Astrocyte (in vitro differentiated cells and primary cell): ENCODE results near the gene FUZ. TPM values are rescaled to one million over a fixed set of nuclear protein-coding genes. Genes with fewer than 3 reads are reported as not detected.

Source experiments
- DNase-seq: peaks from one replicate; pipeline ENCODE4 v3.0.0-alpha.2; 2010; ENCODE audit warnings: low read depth
- FAIRE-seq: peaks from 2 replicates; lab custom pipeline; 2011; peaks lifted over from hg19 to GRCh38; lab: Jason Lieb, UNC
- H2AFZ ChIP-seq: 2 replicates; pipeline ENCODE4 v1.6.0; 2012; ENCODE audit warnings: low read depth, low read length, inconsistent platforms
- H3K27ac ChIP-seq: 2 replicates; pipeline ENCODE4 v1.5.1; 2011; ENCODE audit warnings: low read depth, low read length, inconsistent platforms
- H3K27me3 ChIP-seq: 2 replicates; pipeline ENCODE4 v1.6.0; 2011; ENCODE audit warnings: low read length, inconsistent platforms; ENCODE audit not compliant: insufficient read depth
- H3K36me3 ChIP-seq: 2 replicates; pipeline ENCODE4 v1.5.1; 2011; ENCODE audit warnings: low read length, inconsistent platforms; ENCODE audit not compliant: insufficient read depth
- H3K4me1 ChIP-seq: 2 replicates; pipeline ENCODE4 v1.5.1; 2011; ENCODE audit warnings: low read length, inconsistent platforms; ENCODE audit not compliant: insufficient read depth
- H3K4me2 ChIP-seq: 2 replicates; pipeline ENCODE4 v1.6.0; 2012; ENCODE audit warnings: low read length, inconsistent platforms
- H3K4me3 ChIP-seq: 2 replicates; pipeline ENCODE4 v1.5.1; 2011; ENCODE audit warnings: low read depth, mild to moderate bottlenecking, low read length, inconsistent platforms; ENCODE audit not compliant: insufficient read depth
- H3K79me2 ChIP-seq: 2 replicates; pipeline ENCODE4 v1.6.0; 2012; ENCODE audit warnings: mild to moderate bottlenecking, low read length, inconsistent platforms; ENCODE audit not compliant: insufficient read depth
- H3K9ac ChIP-seq: 2 replicates; pipeline ENCODE4 v1.6.0; 2012; ENCODE audit warnings: mild to moderate bottlenecking, low read length, inconsistent platforms
- H3K9me3 ChIP-seq: 2 replicates; pipeline ENCODE4 v1.5.1; 2012; ENCODE audit warnings: low read depth, mild to moderate bottlenecking, low read length, inconsistent platforms; ENCODE audit not compliant: insufficient read depth
- H4K20me1 ChIP-seq: 2 replicates; pipeline ENCODE4 v1.6.0; 2012; ENCODE audit warnings: low read length, inconsistent platforms; ENCODE audit not compliant: insufficient read depth
- H3K27ac Mint-ChIP-seq: one replicate; pipeline ENCODE4 v1.8.0; 2021; ENCODE audit warnings: mild to moderate bottlenecking, mixed read lengths; ENCODE audit not compliant: unreplicated experiment
- H3K27me3 Mint-ChIP-seq: one replicate; pipeline ENCODE4 v1.8.0; 2021; ENCODE audit warnings: low read depth, mixed read lengths; ENCODE audit not compliant: unreplicated experiment
- H3K36me3 Mint-ChIP-seq: one replicate; pipeline ENCODE4 v1.8.0; 2021; ENCODE audit warnings: low read depth, mixed read lengths; ENCODE audit not compliant: unreplicated experiment
- H3K4me1 Mint-ChIP-seq: one replicate; pipeline ENCODE4 v1.8.0; 2021; ENCODE audit warnings: low read depth, mixed read lengths; ENCODE audit not compliant: unreplicated experiment
- H3K4me3 Mint-ChIP-seq: one replicate; pipeline ENCODE4 v1.8.0; 2021; ENCODE audit warnings: mild to moderate bottlenecking, moderate library complexity, mixed read lengths; ENCODE audit not compliant: unreplicated experiment
- H3K9me3 Mint-ChIP-seq: one replicate; pipeline ENCODE4 v1.8.0; 2021; ENCODE audit warnings: mild to moderate bottlenecking, mixed read lengths; ENCODE audit not compliant: unreplicated experiment
- CTCF ChIP-seq: IDR thresholded peaks from 2 replicates; pipeline ENCODE4 v1.5.1; 2011; ENCODE audit warnings: low read depth, mild to moderate bottlenecking, inconsistent platforms, low read length, moderate library complexity; ENCODE audit not compliant: insufficient read depth
- EZH2 ChIP-seq: IDR thresholded peaks from 2 replicates; pipeline ENCODE4 v1.6.1; 2012; ENCODE audit warnings: mild to moderate bottlenecking, low read length, inconsistent platforms; ENCODE audit not compliant: insufficient read depth
- total RNA-seq: library from RNA; stranded (reverse); gene quantifications from 2 replicates; pipeline ENCODE4 v1.2.1, GENCODE V29; 2021

The FUZ gene
- total RNA-seq, 1 donor from 2014 or later = 9.8 TPM

- Mint-ChIP-seq H3K4me1 (peaks cover 24% of the 10 kb centered on the region), H3K27ac (peak overlapping the region; percentile 59), H3K36me3 (peaks cover 19% of the 10 kb centered on the region), H3K9me3 (peaks cover 10% of the 10 kb centered on the region), H3K4me3 (peak overlapping the region; percentile 93), H3K27me3 (no peaks in the 10 kb centered on the region)
- H3K4me1 ChIP-seq = peaks cover 28% of the 10 kb centered on the region
- H4K20me1 ChIP-seq = peaks cover 66% of the 10 kb centered on the region
- H3K79me2 ChIP-seq = peaks cover 56% of the 10 kb centered on the region
- H3K4me2 ChIP-seq = peak overlapping the region; percentile 93
- FAIRE-seq (no peak), DNase-seq (no peak)
- no peak overlapping the region for H2AFZ ChIP-seq
- H3K9ac ChIP-seq = peak overlapping the region; percentile 99
- no peaks in the 10 kb centered on the region for H3K27me3 ChIP-seq
- H3K27ac ChIP-seq = no peak overlapping the region
- no peak for TF ChIP-seq EZH2
- TF ChIP-seq CTCF = no peak
- peak overlapping the region; percentile 75 for H3K4me3 ChIP-seq
- no peaks in the 10 kb centered on the region for H3K9me3 ChIP-seq
- no peaks in the 10 kb centered on the region for H3K36me3 ChIP-seq
Measured at GRCh38 chr19:49852631-49853126, 39.6 kb upstream of the FUZ start.

GRCh38 chr19:49851456-49852259 lies 38.6 kb upstream of the FUZ start:
- peaks cover 10% of the 10 kb centered on the region for H3K9me3 Mint-ChIP-seq
- Histone ChIP-seq H3K9me3 (no peaks in the 10 kb centered on the region), H3K4me2 (peak overlapping the region; percentile 93), H3K36me3 (no peaks in the 10 kb centered on the region), H4K20me1 (peaks cover 63% of the 10 kb centered on the region), H3K9ac (peak overlapping the region; percentile 99), H3K27me3 (no peaks in the 10 kb centered on the region), H3K4me1 (peaks cover 28% of the 10 kb centered on the region), H3K27ac (peak overlapping the region; percentile 97), H3K4me3 (peak overlapping the region; percentile 75), H3K79me2 (peaks cover 53% of the 10 kb centered on the region), H2AFZ (no peak overlapping the region)
- DNase-seq (no peak), FAIRE-seq (no peak)
- TF ChIP-seq CTCF (no peak), EZH2 (no peak)
- peak overlapping the region; percentile 93 for H3K4me3 Mint-ChIP-seq
- H3K27me3 Mint-ChIP-seq = no peaks in the 10 kb centered on the region
- H3K27ac Mint-ChIP-seq = no peak overlapping the region
- peaks cover 24% of the 10 kb centered on the region for H3K4me1 Mint-ChIP-seq
- peaks cover 18% of the 10 kb centered on the region for H3K36me3 Mint-ChIP-seq
